GM12878 (cell line): ENCODE measurements around the gene TRAPPC2B. TPM values are rescaled to one million over a fixed set of nuclear protein-coding genes. Genes with fewer than 3 reads are reported as not detected.

Experiments used
- ATAC-seq: fragments of 200-7000 bp; cut with Tn5 transposase; 3 replicates; pipeline ENCODE4 v1.9.1; 2020; ENCODE audit warnings: mild to moderate bottlenecking, moderate library complexity
- BruUV-seq: library from RNA; stranded (reverse); fragments of 400-500 nt; replicated peaks from 2 replicates; lab custom pipeline; 2021; lab: Mats Ljungman, UMichigan
- CTCF ChIA-PET: fragments of 300-600 bp; sonication (Branson Sonifier 250); formaldehyde crosslinking; extraction: SDS; loops from one replicate; lab custom pipeline; 2021; ENCODE audit warnings: inconsistent platforms; lab: Yijun Ruan, JAX
- POLR2A ChIA-PET: fragments of 350-600 bp; formaldehyde crosslinking; extraction: SDS; loops from one replicate; lab custom pipeline; 2021; ENCODE audit warnings: inconsistent platforms; lab: Charles Lee
- RAD21 ChIA-PET: fragments of 300-600 bp; sonication (Branson Sonifier 250); formaldehyde crosslinking; loops from one replicate; lab custom pipeline; 2023; ENCODE audit warnings: antibody characterized with exemption; ENCODE audit not compliant: unreplicated experiment; lab: Charles Lee
- SMC1A ChIA-PET: fragments of 300-600 bp; sonication (Branson Sonifier 250); formaldehyde crosslinking; loops from one replicate; lab custom pipeline; 2023; ENCODE audit not compliant: unreplicated experiment, uncharacterized antibody; lab: Charles Lee
- DNase-seq: peaks from one replicate; pipeline ENCODE4 v3.0.0-alpha.2; 2011; ENCODE audit warnings: low read depth, low spot score
- FAIRE-seq: peaks from 3 replicates; lab custom pipeline; 2011; peaks lifted over from hg19 to GRCh38; lab: Jason Lieb, UNC
- H2AFZ ChIP-seq: 2 replicates; pipeline ENCODE4 v1.6.0; 2011; ENCODE audit warnings: low read depth, low read length, control low read depth; ENCODE audit not compliant: control insufficient read depth
- H3K27ac ChIP-seq: 2 replicates; pipeline ENCODE4 v1.5.1; 2011; ENCODE audit warnings: control low read depth; ENCODE audit not compliant: control insufficient read depth, insufficient read depth
- H3K27me3 ChIP-seq, 2 experiments: replicated peaks in 1 of 2; 2 replicates each; pipeline versions ENCODE4 v1.6.0 to v1.6.1; 2011; ENCODE audit warnings: low read length in 1 of 2; ENCODE audit not compliant: control insufficient read depth in 2 of 2, insufficient read depth in 2 of 2
- H3K36me3 ChIP-seq, 2 experiments: 2 replicates each; pipeline ENCODE4 v1.5.1; 2011; ENCODE audit warnings: low read length in 1 of 2; ENCODE audit not compliant: control insufficient read depth in 2 of 2, insufficient read depth in 2 of 2
- H3K4me1 ChIP-seq: 2 replicates; pipeline ENCODE4 v1.6.1; 2011; ENCODE audit warnings: mild to moderate bottlenecking, low read length, moderate library complexity, mixed read lengths; ENCODE audit not compliant: control insufficient read depth, insufficient read depth
- H3K4me2 ChIP-seq: 2 replicates; pipeline ENCODE4 v1.6.0; 2011; ENCODE audit warnings: control low read depth; ENCODE audit not compliant: control insufficient read depth, insufficient read depth
- H3K4me3 ChIP-seq: fragments of 200-600 bp; sonication (generic); 2 replicates; pipeline ENCODE4 v1.5.1; 2016
- H3K79me2 ChIP-seq: 2 replicates; pipeline ENCODE4 v1.6.0; 2011; ENCODE audit warnings: low read length; ENCODE audit not compliant: control insufficient read depth, insufficient read depth
- H3K9ac ChIP-seq: 2 replicates; pipeline ENCODE4 v1.8.0; 2011; ENCODE audit warnings: low read length, control low read depth, mixed read lengths; ENCODE audit not compliant: control insufficient read depth, insufficient read depth
- H3K9me3 ChIP-seq: replicated peaks from 3 replicates; pipeline ENCODE4 v1.5.1; 2011; ENCODE audit warnings: mild to moderate bottlenecking, low read length; ENCODE audit not compliant: control insufficient read depth, insufficient read depth
- H4K20me1 ChIP-seq: 2 replicates; pipeline ENCODE4 v1.6.0; 2011; ENCODE audit not compliant: control insufficient read depth, insufficient read depth
- BRCA1 ChIP-seq: IDR thresholded peaks from 2 replicates; pipeline ENCODE4 v1.6.1; 2011; ENCODE audit warnings: low read depth, low read length, improper control_type of control experiment
- E2F8 ChIP-seq: fragments of 450-650 bp; IDR thresholded peaks from 2 replicates; pipeline ENCODE4 v1.6.1; 2018; ENCODE audit warnings: mild to moderate bottlenecking, low read depth, moderate library complexity; ENCODE audit not compliant: partially characterized antibody
- RUNX3 ChIP-seq: IDR thresholded peaks from 2 replicates; pipeline ENCODE4 v1.6.1; 2012; ENCODE audit warnings: low read length, inconsistent platforms
- SIX5 ChIP-seq: IDR thresholded peaks from 2 replicates; pipeline ENCODE4 v1.6.1; 2011; ENCODE audit warnings: mild to moderate bottlenecking, low read depth, low read length, moderate library complexity; ENCODE audit not compliant: severe bottlenecking
- STAT1 ChIP-seq: fragments of 450-650 bp; conservative IDR thresholded peaks from 2 replicates; pipeline ENCODE4 v1.6.1; 2014; ENCODE audit warnings: antibody characterized with exemption, mild to moderate bottlenecking
- WGBS: methylation state at CpG from one replicate; pipeline ENCODE4 v1.1.6; 2016; ENCODE audit warnings: low lambda C conversion rate; ENCODE audit not compliant: insufficient replicate concordance, insufficient coverage; ENCODE audit errors: missing lambda C conversion rate; 5-methylcytosine and 5-hydroxymethylcytosine counted together
- in situ Hi-C: fragments of 300-500 bp; cut with MboI; formaldehyde crosslinking; loops from 9 replicates; pipeline ENCODE4 v1.14.3; 2018; ENCODE audit warnings: mixed read lengths
- intact Hi-C: fragments of 100-400 bp; cut with micrococcal nuclease; formaldehyde crosslinking; loops from one replicate; pipeline ENCODE4 v1.14.2; 2022; ENCODE audit not compliant: unreplicated experiment
- polyA plus RNA-seq, 11 experiments: library from polyadenylated mRNA; depleted of rRNA in 4 of 11; unstranded in 6 of 11; stranded (reverse) in 5 of 11; fragments of >200 nt; fragmentation: Nextera tagmentation in 4 of 11; fragmentation: Illumina TruSeq in 1 of 11; extraction: Ambion mirVana in 4 of 11; extraction: Trizol in 1 of 11; gene quantifications; 1 replicate in 1 of 11; 2 replicates in 10 of 11; pipeline versions ENCODE4 v1.2.1 to v1.2.3, GENCODE V29; 2011 to 2016; ENCODE audit warnings: inconsistent platforms in 2 of 11, missing spikeins in 2 of 11, low read depth in 1 of 11
- total RNA-seq, 4 experiments: library from RNA; depleted of rRNA in 3 of 4; stranded (reverse); fragments of >200 nt in 3 of 4; fragmentation: Illumina TruSeq in 1 of 4; extraction: Trizol in 1 of 4; gene quantifications; 2 replicates each; pipeline versions ENCODE4 v1.2.1 to v1.2.3, GENCODE V29; 2013 to 2021

Gene TRAPPC2B
- total and polyA plus RNA-seq, 10 of the 15 experiments (the other 5 are each of a cell fraction or from before 2014, with no cell fraction given), result 10.6 to 86.4 (median 25.6) TPM

GRCh38 chr19:57342582-57342981 is 20.8 kb upstream of the TRAPPC2B start:
- no peaks in the 10 kb centered on the region for H3K27me3 ChIP-seq
- WGBS, result 53% methylated on average over 6 of the region's 6 CpGs
- POLR2A ChIA-PET, result no interaction called here
- no peaks in the 10 kb centered on the region for H3K9me3 ChIP-seq
- no peaks in the 10 kb centered on the region for H3K36me3 ChIP-seq
- no peak overlapping the region for H3K27ac ChIP-seq
- FAIRE-seq (no peak), ATAC-seq (no peak), DNase-seq (no peak)
- H2AFZ ChIP-seq, result no peak overlapping the region
- H3K4me2 ChIP-seq, result no peak overlapping the region
- SMC1A ChIA-PET, result no interaction called here
- RAD21 ChIA-PET, result no interaction called here
- no peaks in the 10 kb centered on the region for H4K20me1 ChIP-seq
- TF ChIP-seq E2F8 (no peak), RUNX3 (no peak), STAT1 (no peak), SIX5 (no peak), BRCA1 (no peak)
- H3K4me1 ChIP-seq, result no peaks in the 10 kb centered on the region
- intact Hi-C loops, result no loop called here
- no peak overlapping the region for H3K4me3 ChIP-seq
- H3K79me2 ChIP-seq, result no peaks in the 10 kb centered on the region
- CTCF ChIA-PET, result interaction anchor here (0.5 kb wide), 1 partner anchor 69 kb away, joined by 3 read pairs; no protein-coding TSS in a partner anchor
- BruUV-seq, result no TSS peak
- no peak overlapping the region for H3K9ac ChIP-seq
- in situ Hi-C loops, result no loop called here
